ENCODE results near the gene HMGA1. TPM values are rescaled to one million over a fixed set of nuclear protein-coding genes. Genes with fewer than 3 reads are reported as not detected.

HMGA1 gene
- total and polyA plus RNA-seq, 2 of the 13 experiments (the other 11 are each of a cell fraction or from before 2014, with no cell fraction given) = 117 to 145 TPM

DNA sequence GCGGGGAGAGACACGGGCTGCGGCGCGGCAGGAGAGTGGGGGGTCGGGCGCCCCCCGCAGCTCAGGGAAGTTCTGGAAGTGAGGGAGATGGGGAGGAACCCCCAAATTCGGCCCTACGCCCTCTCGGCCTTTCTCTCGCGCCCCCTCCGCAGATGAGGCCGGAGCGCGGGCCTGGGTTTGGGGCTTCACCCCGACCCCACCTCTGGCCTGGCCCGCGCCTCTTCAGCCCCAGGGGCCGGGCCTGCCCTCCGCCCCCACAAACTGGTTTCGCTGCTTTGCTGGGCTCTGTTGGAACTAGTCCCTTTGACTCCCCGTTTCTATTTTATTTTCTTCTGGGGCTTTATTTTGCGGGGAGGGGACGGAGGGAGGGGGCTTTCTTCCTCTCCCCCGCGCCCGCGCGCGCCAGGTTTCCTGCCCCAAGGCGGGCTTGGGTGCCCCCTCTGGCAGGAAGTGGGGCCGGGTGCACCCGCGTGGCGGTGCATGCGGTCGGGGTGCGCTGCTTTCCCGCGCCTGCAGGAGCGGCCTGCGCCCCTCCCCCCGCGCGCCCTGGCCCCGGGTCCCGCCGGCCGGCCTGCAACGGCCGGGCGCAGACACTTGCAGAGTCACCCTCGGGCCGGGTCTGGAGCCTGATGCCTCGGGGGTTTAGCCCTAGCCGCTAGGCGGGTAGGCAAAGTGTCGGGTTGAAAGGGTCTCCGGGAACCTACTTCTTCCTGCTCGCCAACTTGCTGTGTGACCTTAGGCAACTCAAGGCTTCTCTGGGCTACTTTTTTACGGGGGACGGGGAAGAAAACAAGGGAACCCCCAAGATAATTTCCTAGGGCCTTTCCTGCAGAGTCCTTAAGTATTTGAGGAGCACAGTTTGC is 1.3 kb downstream of the HMGA1 start (continued):
- TF ChIP-seq, protein P1, sequence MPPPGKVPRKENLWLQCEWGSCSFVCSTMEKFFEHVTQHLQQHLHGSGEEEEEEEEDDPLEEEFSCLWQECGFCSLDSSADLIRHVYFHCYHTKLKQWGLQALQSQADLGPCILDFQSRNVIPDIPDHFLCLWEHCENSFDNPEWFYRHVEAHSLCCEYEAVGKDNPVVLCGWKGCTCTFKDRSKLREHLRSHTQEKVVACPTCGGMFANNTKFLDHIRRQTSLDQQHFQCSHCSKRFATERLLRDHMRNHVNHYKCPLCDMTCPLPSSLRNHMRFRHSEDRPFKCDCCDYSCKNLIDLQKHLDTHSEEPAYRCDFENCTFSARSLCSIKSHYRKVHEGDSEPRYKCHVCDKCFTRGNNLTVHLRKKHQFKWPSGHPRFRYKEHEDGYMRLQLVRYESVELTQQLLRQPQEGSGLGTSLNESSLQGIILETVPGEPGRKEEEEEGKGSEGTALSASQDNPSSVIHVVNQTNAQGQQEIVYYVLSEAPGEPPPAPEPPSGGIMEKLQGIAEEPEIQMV (CRISPR knock-in tag; IDR thresholded peaks at IDR 0.05; ENCODE audit: low read depth) = peak; percentile 96
- TF ChIP-seq, protein P2, sequence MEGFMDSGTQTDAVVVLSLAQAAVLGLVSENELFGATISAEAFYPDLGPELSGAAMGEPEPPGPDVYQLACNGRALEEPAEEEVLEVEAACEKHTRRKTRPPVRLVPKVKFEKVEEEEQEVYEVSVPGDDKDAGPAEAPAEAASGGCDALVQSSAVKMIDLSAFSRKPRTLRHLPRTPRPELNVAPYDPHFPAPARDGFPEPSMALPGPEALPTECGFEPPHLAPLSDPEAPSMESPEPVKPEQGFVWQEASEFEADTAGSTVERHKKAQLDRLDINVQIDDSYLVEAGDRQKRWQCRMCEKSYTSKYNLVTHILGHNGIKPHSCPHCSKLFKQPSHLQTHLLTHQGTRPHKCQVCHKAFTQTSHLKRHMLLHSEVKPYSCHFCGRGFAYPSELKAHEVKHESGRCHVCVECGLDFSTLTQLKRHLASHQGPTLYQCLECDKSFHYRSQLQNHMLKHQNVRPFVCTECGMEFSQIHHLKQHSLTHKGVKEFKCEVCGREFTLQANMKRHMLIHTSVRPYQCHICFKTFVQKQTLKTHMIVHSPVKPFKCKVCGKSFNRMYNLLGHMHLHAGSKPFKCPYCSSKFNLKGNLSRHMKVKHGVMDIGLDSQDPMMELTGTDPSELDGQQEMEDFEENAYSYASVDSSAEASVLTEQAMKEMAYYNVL (CRISPR knock-in tag; IDR thresholded peaks at IDR 0.05; ENCODE audit: borderline replicate concordance) = 0 out of 2 replicates have a peak, but pooled peaks have one; percentile 47
- TF ChIP-seq, protein P3, sequence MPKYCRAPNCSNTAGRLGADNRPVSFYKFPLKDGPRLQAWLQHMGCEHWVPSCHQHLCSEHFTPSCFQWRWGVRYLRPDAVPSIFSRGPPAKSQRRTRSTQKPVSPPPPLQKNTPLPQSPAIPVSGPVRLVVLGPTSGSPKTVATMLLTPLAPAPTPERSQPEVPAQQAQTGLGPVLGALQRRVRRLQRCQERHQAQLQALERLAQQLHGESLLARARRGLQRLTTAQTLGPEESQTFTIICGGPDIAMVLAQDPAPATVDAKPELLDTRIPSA (CRISPR knock-in tag; IDR thresholded peaks at IDR 0.05; ENCODE audit: borderline replicate concordance) = peak; percentile 99
- TF ChIP-seq SRSF4 (IDR thresholded peaks at IDR 0.05; ENCODE audit: low read depth, low read length, poor library complexity, severe bottlenecking) = no peak
- TF ChIP-seq PHF5A (CRISPR knock-in tag; IDR thresholded peaks at IDR 0.05; ENCODE audit: low read depth, unreplicated experiment) = peak; percentile 54
- TF ChIP-seq, protein P4, sequence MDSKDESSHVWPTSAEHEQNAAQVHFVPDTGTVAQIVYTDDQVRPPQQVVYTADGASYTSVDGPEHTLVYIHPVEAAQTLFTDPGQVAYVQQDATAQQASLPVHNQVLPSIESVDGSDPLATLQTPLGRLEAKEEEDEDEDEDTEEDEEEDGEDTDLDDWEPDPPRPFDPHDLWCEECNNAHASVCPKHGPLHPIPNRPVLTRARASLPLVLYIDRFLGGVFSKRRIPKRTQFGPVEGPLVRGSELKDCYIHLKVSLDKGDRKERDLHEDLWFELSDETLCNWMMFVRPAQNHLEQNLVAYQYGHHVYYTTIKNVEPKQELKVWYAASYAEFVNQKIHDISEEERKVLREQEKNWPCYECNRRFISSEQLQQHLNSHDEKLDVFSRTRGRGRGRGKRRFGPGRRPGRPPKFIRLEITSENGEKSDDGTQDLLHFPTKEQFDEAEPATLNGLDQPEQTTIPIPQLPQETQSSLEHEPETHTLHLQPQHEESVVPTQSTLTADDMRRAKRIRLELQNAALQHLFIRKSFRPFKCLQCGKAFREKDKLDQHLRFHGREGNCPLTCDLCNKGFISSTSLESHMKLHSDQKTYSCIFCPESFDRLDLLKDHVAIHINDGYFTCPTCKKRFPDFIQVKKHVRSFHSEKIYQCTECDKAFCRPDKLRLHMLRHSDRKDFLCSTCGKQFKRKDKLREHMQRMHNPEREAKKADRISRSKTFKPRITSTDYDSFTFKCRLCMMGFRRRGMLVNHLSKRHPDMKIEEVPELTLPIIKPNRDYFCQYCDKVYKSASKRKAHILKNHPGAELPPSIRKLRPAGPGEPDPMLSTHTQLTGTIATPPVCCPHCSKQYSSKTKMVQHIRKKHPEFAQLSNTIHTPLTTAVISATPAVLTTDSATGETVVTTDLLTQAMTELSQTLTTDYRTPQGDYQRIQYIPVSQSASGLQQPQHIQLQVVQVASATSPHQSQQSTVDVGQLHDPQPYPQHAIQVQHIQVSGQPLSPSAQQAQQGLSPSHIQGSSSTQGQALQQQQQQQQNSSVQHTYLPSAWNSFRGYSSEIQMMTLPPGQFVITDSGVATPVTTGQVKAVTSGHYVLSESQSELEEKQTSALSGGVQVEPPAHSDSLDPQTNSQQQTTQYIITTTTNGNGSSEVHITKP (CRISPR knock-in tag; IDR thresholded peaks at IDR 0.05; ENCODE audit: low read depth) = no peak
- TF ChIP-seq ZNF616 (CRISPR knock-in tag; IDR thresholded peaks at IDR 0.05; ENCODE audit: low read depth) = peak; percentile 99
- TF ChIP-seq ZNF552 (CRISPR knock-in tag; IDR thresholded peaks at IDR 0.05; ENCODE audit: borderline replicate concordance) = peak; percentile 95
- TF ChIP-seq EHMT2 (IDR thresholded peaks at IDR 0.05; ENCODE audit: borderline replicate concordance, low read depth, low read length) = no peak
- TF ChIP-seq, protein P5, sequence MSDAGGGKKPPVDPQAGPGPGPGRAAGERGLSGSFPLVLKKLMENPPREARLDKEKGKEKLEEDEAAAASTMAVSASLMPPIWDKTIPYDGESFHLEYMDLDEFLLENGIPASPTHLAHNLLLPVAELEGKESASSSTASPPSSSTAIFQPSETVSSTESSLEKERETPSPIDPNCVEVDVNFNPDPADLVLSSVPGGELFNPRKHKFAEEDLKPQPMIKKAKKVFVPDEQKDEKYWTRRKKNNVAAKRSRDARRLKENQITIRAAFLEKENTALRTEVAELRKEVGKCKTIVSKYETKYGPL (CRISPR knock-in tag; IDR thresholded peaks at IDR 0.05) = peak; percentile 84
- TF ChIP-seq ZNF670 (CRISPR knock-in tag; IDR thresholded peaks at IDR 0.05; ENCODE audit: borderline replicate concordance) = peak; percentile 91; the same call in 1 of the 2 replicates
- TF ChIP-seq, protein P6, sequence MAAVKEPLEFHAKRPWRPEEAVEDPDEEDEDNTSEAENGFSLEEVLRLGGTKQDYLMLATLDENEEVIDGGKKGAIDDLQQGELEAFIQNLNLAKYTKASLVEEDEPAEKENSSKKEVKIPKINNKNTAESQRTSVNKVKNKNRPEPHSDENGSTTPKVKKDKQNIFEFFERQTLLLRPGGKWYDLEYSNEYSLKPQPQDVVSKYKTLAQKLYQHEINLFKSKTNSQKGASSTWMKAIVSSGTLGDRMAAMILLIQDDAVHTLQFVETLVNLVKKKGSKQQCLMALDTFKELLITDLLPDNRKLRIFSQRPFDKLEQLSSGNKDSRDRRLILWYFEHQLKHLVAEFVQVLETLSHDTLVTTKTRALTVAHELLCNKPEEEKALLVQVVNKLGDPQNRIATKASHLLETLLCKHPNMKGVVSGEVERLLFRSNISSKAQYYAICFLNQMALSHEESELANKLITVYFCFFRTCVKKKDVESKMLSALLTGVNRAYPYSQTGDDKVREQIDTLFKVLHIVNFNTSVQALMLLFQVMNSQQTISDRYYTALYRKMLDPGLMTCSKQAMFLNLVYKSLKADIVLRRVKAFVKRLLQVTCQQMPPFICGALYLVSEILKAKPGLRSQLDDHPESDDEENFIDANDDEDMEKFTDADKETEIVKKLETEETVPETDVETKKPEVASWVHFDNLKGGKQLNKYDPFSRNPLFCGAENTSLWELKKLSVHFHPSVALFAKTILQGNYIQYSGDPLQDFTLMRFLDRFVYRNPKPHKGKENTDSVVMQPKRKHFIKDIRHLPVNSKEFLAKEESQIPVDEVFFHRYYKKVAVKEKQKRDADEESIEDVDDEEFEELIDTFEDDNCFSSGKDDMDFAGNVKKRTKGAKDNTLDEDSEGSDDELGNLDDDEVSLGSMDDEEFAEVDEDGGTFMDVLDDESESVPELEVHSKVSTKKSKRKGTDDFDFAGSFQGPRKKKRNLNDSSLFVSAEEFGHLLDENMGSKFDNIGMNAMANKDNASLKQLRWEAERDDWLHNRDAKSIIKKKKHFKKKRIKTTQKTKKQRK (IDR thresholded peaks at IDR 0.05; ENCODE audit: low read length) = no peak
- no peak for TF ChIP-seq NCOA5 (CRISPR knock-in tag; IDR thresholded peaks at IDR 0.05)
- no peak for TF ChIP-seq POLR2G (IDR thresholded peaks at IDR 0.05; ENCODE audit: low read depth, low read length)

Data from HepG2 (cell line).